ENCODE data around the gene PRUNE2. TPM values are rescaled to one million over a fixed set of nuclear protein-coding genes. Genes with fewer than 3 reads are reported as not detected.
A peak's percentile ranks its signal among the peaks of the same experiment; 100 is the strongest.

Gene PRUNE2
- total RNA-seq, 2 donors from 2014 or later, result 0.40 TPM; not detected in 1

DNA sequence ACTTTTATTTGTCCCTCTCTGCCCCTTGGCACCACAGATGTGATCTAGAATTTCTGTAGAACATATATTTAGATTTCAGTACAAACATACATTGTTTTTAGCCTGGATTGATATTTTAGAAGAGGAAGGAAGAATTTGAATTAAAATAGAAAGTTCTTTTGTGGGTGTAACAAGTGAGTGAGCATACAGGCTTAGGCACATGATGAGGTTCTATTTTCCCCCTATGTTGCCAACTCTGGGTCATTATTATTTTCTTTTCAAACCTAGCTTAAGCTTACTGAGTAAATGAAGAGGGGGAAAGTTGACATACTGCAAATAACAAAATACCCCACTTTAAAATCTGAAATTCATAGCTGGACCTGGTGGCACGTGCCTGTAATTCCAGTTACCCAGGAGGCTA, 344.0 kb downstream of the PRUNE2 start:
- no peak for DNase-seq
- ATAC-seq, result no peak
- H3K9me3 ChIP-seq (ENCODE audit: control insufficient read depth, low read length, poor library complexity, severe bottlenecking), result no peaks in the 10 kb centered on the region
- H3K27ac Mint-ChIP-seq, result peak overlapping the region; percentile 59
- H3K4me3 Mint-ChIP-seq, result no peak overlapping the region
- H3K27me3 Mint-ChIP-seq, result no peaks in the 10 kb centered on the region
- H3K4me1 Mint-ChIP-seq, result peaks cover 2% of the 10 kb centered on the region
- H3K36me3 Mint-ChIP-seq (ENCODE audit: low read depth), result no peaks in the 10 kb centered on the region

Other genes starting within 250 kb of the PRUNE2 start
- not detected for gene PCA3, start 141.7 kb downstream of the PRUNE2 start, total RNA-seq
- not detected for gene FOXB2, start 113.5 kb upstream of the PRUNE2 start, total RNA-seq